GM23338 (cell line): ENCODE results near the gene ZNF516. TPM values are rescaled to one million over a fixed set of nuclear protein-coding genes. Genes with fewer than 3 reads are reported as not detected.

Experiments
- ATAC-seq: fragments of 200-7000 bp; cut with Tn5 transposase; 3 replicates; pipeline ENCODE4 v1.9.1; 2020
- DNase-seq: peaks from one replicate; pipeline ENCODE4 v3.0.0-alpha.2; 2015; ENCODE audit warnings: low spot score
- H2AFZ ChIP-seq: fragments of 200-600 bp; sonication (generic); 2 replicates; pipeline ENCODE4 v1.8.0; 2016; ENCODE audit warnings: antibody characterized with exemption, mild to moderate bottlenecking, moderate library complexity
- H3F3A ChIP-seq: fragments of 200-600 bp; sonication (generic); replicated peaks from 2 replicates; pipeline ENCODE4 v1.8.0; 2017; ENCODE audit warnings: antibody characterized with exemption, mixed run types, low read depth
- H3K27ac ChIP-seq: fragments of 200-600 bp; sonication (generic); 2 replicates; pipeline ENCODE4 v1.6.1; 2016; ENCODE audit warnings: low read depth
- H3K27me3 ChIP-seq: fragments of 200-600 bp; sonication (generic); 2 replicates; pipeline ENCODE4 v1.8.0; 2016; ENCODE audit warnings: mild to moderate bottlenecking, mixed run types, moderate library complexity; ENCODE audit not compliant: insufficient read depth
- H3K36me3 ChIP-seq: fragments of 200-600 bp; sonication (generic); 2 replicates; pipeline ENCODE4 v1.8.0; 2016; ENCODE audit warnings: mild to moderate bottlenecking; ENCODE audit not compliant: insufficient read depth
- H3K4me1 ChIP-seq: fragments of 200-600 bp; sonication (generic); 2 replicates; pipeline ENCODE4 v1.8.0; 2016; ENCODE audit warnings: mild to moderate bottlenecking, moderate library complexity; ENCODE audit not compliant: insufficient read depth
- H3K4me2 ChIP-seq: fragments of 200-600 bp; sonication (generic); 2 replicates; pipeline ENCODE4 v1.7.1; 2017; ENCODE audit warnings: mixed run types
- H3K4me3 ChIP-seq: fragments of 200-600 bp; sonication (generic); 2 replicates; pipeline ENCODE4 v1.6.1; 2016; ENCODE audit warnings: mixed run types
- H3K79me2 ChIP-seq: fragments of 200-600 bp; sonication (generic); replicated peaks from 2 replicates; pipeline ENCODE4 v1.8.0; 2017; ENCODE audit warnings: mild to moderate bottlenecking; ENCODE audit not compliant: insufficient read depth
- H3K9me2 ChIP-seq: fragments of 200-600 bp; sonication (generic); 2 replicates; pipeline ENCODE4 v1.8.0; 2017; ENCODE audit not compliant: insufficient read depth
- H4K20me1 ChIP-seq: fragments of 200-600 bp; sonication (generic); replicated peaks from 2 replicates; pipeline ENCODE4 v1.8.0; 2017; ENCODE audit warnings: mild to moderate bottlenecking; ENCODE audit not compliant: insufficient read depth
- H3K27ac Mint-ChIP-seq: 2 replicates; pipeline ENCODE4 v1.8.0; 2020; ENCODE audit warnings: inconsistent platforms, mild to moderate bottlenecking, moderate library complexity, mixed read lengths
- H3K27me3 Mint-ChIP-seq: 3 replicates; pipeline ENCODE4 v1.8.0; 2022; ENCODE audit warnings: low read depth, mild to moderate bottlenecking, moderate library complexity, mixed read lengths, inconsistent platforms; ENCODE audit not compliant: insufficient read depth, poor library complexity
- H3K36me3 Mint-ChIP-seq: 3 replicates; pipeline ENCODE4 v1.8.0; 2021; ENCODE audit warnings: low read depth, mild to moderate bottlenecking, inconsistent platforms, moderate library complexity, mixed read lengths
- H3K4me1 Mint-ChIP-seq: 3 replicates; pipeline ENCODE4 v1.8.0; 2020; ENCODE audit warnings: mild to moderate bottlenecking, inconsistent platforms, mixed read lengths
- H3K4me3 Mint-ChIP-seq: 3 replicates; pipeline ENCODE4 v1.8.0; 2021; ENCODE audit warnings: moderate library complexity, mild to moderate bottlenecking, inconsistent platforms, mixed read lengths
- H3K9me3 Mint-ChIP-seq: 3 replicates; pipeline ENCODE4 v1.8.0; 2020; ENCODE audit warnings: moderate library complexity, mild to moderate bottlenecking, inconsistent platforms, mixed read lengths
- CREB1 ChIP-seq: fragments of 250-450 bp; sonication (Bioruptor Pico); IDR thresholded peaks from 2 replicates; pipeline ENCODE4 v1.5.0; 2020; ENCODE audit warnings: low read depth, mild to moderate bottlenecking, moderate library complexity
- EZH2 ChIP-seq: fragments of 200-600 bp; sonication (generic); IDR thresholded peaks from one replicate; pipeline ENCODE4 v1.8.0; 2017; ENCODE audit warnings: antibody characterized with exemption, mild to moderate bottlenecking, low read depth; ENCODE audit not compliant: unreplicated experiment
- EZH2phosphoT487 ChIP-seq: fragments of 200-600 bp; sonication (generic); IDR thresholded peaks from one replicate; pipeline ENCODE4 v1.8.1; 2018; ENCODE audit warnings: antibody characterized with exemption; ENCODE audit not compliant: unreplicated experiment
- JUNB ChIP-seq: IDR thresholded peaks from one replicate; pipeline ENCODE4 v1.6.1; 2016; ENCODE audit warnings: antibody characterized with exemption; ENCODE audit not compliant: unreplicated experiment
- NANOG ChIP-seq: IDR thresholded peaks from 2 replicates; pipeline ENCODE4 v1.6.1; 2016; ENCODE audit warnings: antibody characterized with exemption, borderline replicate concordance
- POLR2AphosphoS5 ChIP-seq: IDR thresholded peaks from 2 replicates; pipeline ENCODE4 v1.6.1; 2016; ENCODE audit warnings: antibody characterized with exemption, low read depth
- STAT1 ChIP-seq: IDR thresholded peaks from one replicate; pipeline ENCODE4 v1.6.1; 2016; ENCODE audit warnings: antibody characterized with exemption; ENCODE audit not compliant: unreplicated experiment
- ZNF114 ChIP-seq: fragments of 250-450 bp; sonication (Bioruptor Pico); IDR thresholded peaks from 2 replicates; pipeline ENCODE4 v1.5.0; 2020; ENCODE audit warnings: mild to moderate bottlenecking, moderate library complexity
- ZNF331 ChIP-seq: fragments of 250-450 bp; sonication (Bioruptor Pico); IDR thresholded peaks from 2 replicates; pipeline ENCODE4 v1.5.0; 2020; ENCODE audit warnings: low read depth, mild to moderate bottlenecking, moderate library complexity
- polyA plus RNA-seq: library from polyadenylated mRNA; unstranded; fragments of >200 nt; fragmentation: Nextera tagmentation; extraction: Ambion mirVana; gene quantifications from 2 replicates; pipeline ENCODE4 v1.2.1, GENCODE V29; 2016
- total RNA-seq: library from RNA; depleted of rRNA; stranded (reverse); fragments of >200 nt; shearing (Covaris generic); gene quantifications from 2 replicates; pipeline ENCODE4 v1.2.3, GENCODE V29; 2014
- TF ChIP-seq, protein P1 (sequence below): IDR thresholded peaks from one replicate; pipeline ENCODE4 v1.6.1; 2018; ENCODE audit warnings: antibody characterized with exemption; ENCODE audit not compliant: unreplicated experiment
- TF ChIP-seq, protein P2 (sequence below): IDR thresholded peaks from 2 replicates; pipeline ENCODE4 v1.6.1; 2016; ENCODE audit warnings: antibody characterized with exemption

The ZNF516 gene
- total and polyA plus RNA-seq, 2 experiments from 2014 or later: 11.9 to 24.2 TPM

DNA sequence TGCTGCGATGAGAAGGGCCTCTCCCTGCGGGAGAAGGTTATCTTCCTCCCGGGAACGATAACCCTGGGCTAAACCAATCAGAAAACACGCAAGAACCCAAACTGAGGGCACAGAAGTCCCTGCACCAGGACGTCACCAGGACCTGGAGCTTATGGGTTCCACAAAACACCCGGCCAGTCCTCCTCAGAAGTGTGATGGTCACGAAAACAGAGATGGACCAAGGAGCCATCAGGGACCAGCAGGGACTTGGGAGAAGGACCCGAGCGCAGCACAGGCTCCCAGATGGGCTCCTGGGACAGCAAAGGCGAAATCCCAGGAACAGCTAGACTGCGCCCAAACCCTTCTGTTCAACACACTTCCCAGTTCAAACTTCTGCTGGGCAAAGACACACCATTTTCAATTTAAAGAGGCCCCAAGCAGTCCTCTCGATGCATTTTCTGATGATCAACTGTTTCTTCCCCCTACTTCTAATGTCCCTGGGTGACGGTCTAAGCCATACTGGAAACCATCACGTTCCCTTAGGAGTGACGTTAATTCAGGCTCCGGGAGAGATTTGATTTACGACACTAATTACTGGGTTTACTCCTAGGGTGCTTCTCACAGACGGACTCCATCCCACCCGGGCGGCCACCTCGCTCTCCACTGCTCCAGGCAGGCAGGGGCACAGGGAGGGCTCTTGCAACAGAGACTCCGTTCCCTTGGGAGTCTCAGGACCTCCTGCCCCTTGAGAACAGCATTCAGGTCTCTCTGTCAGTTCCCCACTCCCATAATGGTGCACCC, 29.2 kb downstream of the ZNF516 start:
- H3K4me3 Mint-ChIP-seq: no peak overlapping the region

DNA sequence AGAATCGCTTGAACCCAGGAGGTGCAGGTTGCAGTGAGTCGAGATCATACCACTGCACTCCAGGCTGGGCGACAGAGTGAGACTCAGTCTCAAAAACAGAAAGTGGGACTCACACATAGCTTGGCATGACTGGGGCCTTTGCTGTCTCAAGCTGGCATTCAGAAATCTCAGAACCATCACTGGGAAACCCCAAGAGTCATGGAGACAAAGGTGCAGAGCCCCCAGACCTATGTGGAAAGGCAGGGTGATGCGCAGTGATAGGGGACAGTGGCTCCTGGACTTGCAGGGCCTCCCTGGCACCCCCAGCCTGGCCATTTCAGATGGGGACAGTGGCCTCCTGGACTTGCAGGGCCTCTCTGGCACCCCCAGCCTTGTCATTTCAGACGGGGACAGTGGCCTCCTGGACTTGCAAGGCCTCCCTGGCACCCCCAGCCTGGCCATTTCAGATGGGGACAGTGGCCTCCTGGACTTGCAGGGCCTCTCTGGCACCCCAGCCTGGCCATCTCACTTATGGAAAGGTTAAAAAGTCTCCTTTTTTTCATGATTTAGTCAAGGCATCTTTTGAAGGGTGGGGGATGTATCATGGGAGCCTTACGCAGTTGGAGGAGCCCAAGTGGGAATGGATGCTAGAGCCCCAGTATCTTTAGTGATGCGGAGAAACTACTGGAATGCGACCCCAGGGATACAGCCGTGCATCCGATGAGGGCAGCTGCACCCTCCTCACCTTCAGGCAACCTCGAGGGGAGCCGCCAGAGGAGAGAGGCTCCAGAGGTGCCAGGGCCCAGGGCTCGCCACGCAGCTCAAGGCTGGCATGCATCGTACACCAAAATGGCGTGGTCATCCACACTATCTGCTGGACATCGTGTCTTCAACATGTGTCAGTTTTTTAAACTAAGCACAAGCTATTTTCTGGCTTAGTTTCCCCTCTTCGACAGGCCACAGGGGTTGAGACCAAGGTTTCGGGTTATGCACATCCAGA, 30.5 kb downstream of the ZNF516 start:
- Histone ChIP-seq H2AFZ (no peak overlapping the region), H3K36me3 (no peaks in the 10 kb centered on the region), H3K4me1 (no peaks in the 10 kb centered on the region), H3K4me2 (no peak overlapping the region), H3K79me2 (peaks cover under 1% of the 10 kb centered on the region; the same call in 1 of the 2 replicates), H4K20me1 (peaks cover 6% of the 10 kb centered on the region; the same call in 1 of the 2 replicates), H3K27ac (no peak overlapping the region), H3K4me3 (no peak overlapping the region), H3F3A (no peaks in the 10 kb centered on the region), H3K27me3 (no peaks in the 10 kb centered on the region), H3K9me2 (no peaks in the 10 kb centered on the region)
- DNase-seq (no peak), ATAC-seq (no peak)
- Mint-ChIP-seq H3K27me3 (peaks cover 13% of the 10 kb centered on the region), H3K9me3 (no peaks in the 10 kb centered on the region), H3K27ac (no peak overlapping the region), H3K4me3 (no peak overlapping the region), H3K36me3 (peaks cover 10% of the 10 kb centered on the region), H3K4me1 (peaks cover 18% of the 10 kb centered on the region)
- no peak for TF ChIP-seq NANOG
- TF ChIP-seq EZH2: no peak
- no peak for TF ChIP-seq ZNF331 (CRISPR knock-in tag)
- no peak for TF ChIP-seq JUNB
- TF ChIP-seq CREB1 (CRISPR knock-in tag): no peak
- TF ChIP-seq, protein P1, sequence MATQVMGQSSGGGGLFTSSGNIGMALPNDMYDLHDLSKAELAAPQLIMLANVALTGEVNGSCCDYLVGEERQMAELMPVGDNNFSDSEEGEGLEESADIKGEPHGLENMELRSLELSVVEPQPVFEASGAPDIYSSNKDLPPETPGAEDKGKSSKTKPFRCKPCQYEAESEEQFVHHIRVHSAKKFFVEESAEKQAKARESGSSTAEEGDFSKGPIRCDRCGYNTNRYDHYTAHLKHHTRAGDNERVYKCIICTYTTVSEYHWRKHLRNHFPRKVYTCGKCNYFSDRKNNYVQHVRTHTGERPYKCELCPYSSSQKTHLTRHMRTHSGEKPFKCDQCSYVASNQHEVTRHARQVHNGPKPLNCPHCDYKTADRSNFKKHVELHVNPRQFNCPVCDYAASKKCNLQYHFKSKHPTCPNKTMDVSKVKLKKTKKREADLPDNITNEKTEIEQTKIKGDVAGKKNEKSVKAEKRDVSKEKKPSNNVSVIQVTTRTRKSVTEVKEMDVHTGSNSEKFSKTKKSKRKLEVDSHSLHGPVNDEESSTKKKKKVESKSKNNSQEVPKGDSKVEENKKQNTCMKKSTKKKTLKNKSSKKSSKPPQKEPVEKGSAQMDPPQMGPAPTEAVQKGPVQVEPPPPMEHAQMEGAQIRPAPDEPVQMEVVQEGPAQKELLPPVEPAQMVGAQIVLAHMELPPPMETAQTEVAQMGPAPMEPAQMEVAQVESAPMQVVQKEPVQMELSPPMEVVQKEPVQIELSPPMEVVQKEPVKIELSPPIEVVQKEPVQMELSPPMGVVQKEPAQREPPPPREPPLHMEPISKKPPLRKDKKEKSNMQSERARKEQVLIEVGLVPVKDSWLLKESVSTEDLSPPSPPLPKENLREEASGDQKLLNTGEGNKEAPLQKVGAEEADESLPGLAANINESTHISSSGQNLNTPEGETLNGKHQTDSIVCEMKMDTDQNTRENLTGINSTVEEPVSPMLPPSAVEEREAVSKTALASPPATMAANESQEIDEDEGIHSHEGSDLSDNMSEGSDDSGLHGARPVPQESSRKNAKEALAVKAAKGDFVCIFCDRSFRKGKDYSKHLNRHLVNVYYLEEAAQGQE: no peak
- TF ChIP-seq, protein P2, sequence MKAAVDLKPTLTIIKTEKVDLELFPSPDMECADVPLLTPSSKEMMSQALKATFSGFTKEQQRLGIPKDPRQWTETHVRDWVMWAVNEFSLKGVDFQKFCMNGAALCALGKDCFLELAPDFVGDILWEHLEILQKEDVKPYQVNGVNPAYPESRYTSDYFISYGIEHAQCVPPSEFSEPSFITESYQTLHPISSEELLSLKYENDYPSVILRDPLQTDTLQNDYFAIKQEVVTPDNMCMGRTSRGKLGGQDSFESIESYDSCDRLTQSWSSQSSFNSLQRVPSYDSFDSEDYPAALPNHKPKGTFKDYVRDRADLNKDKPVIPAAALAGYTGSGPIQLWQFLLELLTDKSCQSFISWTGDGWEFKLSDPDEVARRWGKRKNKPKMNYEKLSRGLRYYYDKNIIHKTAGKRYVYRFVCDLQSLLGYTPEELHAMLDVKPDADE: no peak
- no peak for TF ChIP-seq ZNF114
- TF ChIP-seq POLR2AphosphoS5: no peak
- TF ChIP-seq STAT1: no peak
- TF ChIP-seq EZH2phosphoT487: no peak

More for the DNA sequence above, 29.2 kb downstream of the ZNF516 start:
- no peaks in the 10 kb centered on the region for H3K36me3 ChIP-seq
- peaks cover 5% of the 10 kb centered on the region; the same call in 1 of the 2 replicates for H3K79me2 ChIP-seq
- no peak overlapping the region for H2AFZ ChIP-seq
- H3K4me2 ChIP-seq: no peak overlapping the region
- peaks cover 6% of the 10 kb centered on the region; the same call in 1 of the 2 replicates for H4K20me1 ChIP-seq
- TF ChIP-seq STAT1 (no peak), ZNF114 (no peak)
- TF ChIP-seq, protein P2: no peak
- no peaks in the 10 kb centered on the region for H3F3A ChIP-seq
- ATAC-seq: no peak
- H3K27me3 Mint-ChIP-seq: peaks cover 13% of the 10 kb centered on the region
- no peak overlapping the region for H3K4me3 ChIP-seq
- no peaks in the 10 kb centered on the region for H3K9me2 ChIP-seq
- peaks cover 14% of the 10 kb centered on the region; the same call in 2 of the 3 replicates for H3K4me1 Mint-ChIP-seq
- H3K9me3 Mint-ChIP-seq: no peaks in the 10 kb centered on the region
- no peak overlapping the region for H3K27ac Mint-ChIP-seq
- peaks cover 10% of the 10 kb centered on the region for H3K36me3 Mint-ChIP-seq
- H3K27ac ChIP-seq: no peak overlapping the region
- no peaks in the 10 kb centered on the region for H3K27me3 ChIP-seq
- H3K4me1 ChIP-seq: no peaks in the 10 kb centered on the region
- DNase-seq: no peak
